ENCODE data around the gene TMEM145. TPM values are rescaled to one million over a fixed set of nuclear protein-coding genes. Genes with fewer than 3 reads are reported as not detected.

TMEM145 gene
- polyA plus RNA-seq, 1 donor from 2014 or later = 30.9 TPM

DNA sequence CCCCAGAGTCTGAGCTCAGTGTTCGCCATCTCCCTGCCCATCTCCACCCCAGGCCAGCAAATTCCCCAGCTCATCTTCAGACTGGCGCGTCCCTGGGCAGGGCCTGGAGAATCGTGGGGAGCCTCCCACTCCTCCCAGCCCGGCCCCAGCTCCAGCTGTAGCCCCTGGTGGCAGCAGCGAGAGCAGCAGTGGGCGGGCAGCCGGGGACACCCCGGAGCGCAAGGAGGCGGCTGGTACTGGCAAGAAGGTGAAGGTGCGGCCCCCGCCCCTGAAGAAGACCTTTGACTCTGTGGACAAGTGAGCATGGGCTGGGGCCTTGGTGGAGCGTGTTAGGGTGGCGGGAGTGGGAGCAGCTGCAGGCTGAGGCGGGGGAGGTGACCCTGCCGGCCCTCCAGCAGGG is 19.6 kb upstream of the TMEM145 start (continued):
- TF ChIP-seq MXI1 (conservative IDR thresholded peaks at IDR 0.05; ENCODE audit: poor library complexity, severe bottlenecking) (no peak), RAD21 (conservative IDR thresholded peaks at IDR 0.05) (no peak)

DNA sequence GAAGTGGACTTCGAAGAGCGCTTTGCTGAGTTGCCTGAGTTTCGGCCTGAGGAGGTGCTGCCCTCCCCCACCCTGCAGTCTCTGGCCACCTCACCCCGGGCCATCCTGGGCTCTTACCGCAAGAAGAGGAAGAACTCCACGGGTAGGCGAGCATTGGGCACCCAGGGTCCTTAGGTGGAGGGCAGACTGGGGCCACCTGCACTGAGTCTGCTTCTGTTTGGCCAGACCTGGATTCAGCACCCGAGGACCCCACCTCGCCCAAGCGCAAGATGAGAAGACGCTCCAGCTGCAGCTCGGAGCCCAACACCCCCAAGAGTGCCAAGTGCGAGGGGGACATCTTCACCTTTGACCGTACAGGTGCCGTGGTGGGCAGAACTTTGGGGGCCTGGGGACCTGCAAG is 19.2 kb upstream of the TMEM145 start:
- Histone ChIP-seq H3K36me3 (ENCODE audit: insufficient read depth, low read length) (peaks cover 6% of the 10 kb centered on the region), H3F3A (ENCODE audit: insufficient read depth, low read length, poor library complexity, severe bottlenecking) (no peaks in the 10 kb centered on the region), H3K4me2 (ENCODE audit: low read length) (no peak overlapping the region), H3K9me2 (ENCODE audit: insufficient read depth, low read length) (no peaks in the 10 kb centered on the region), H3K27ac (ENCODE audit: low read length) (no peak overlapping the region), H3K27me3 (ENCODE audit: insufficient read depth, low read depth, low read length) (no peaks in the 10 kb centered on the region), H3K9ac (ENCODE audit: low read length) (no peak overlapping the region), H3K79me2 (replicated peaks; ENCODE audit: insufficient read depth, low read length) (no peaks in the 10 kb centered on the region), H4K20me1 (ENCODE audit: insufficient read depth) (peaks cover 14% of the 10 kb centered on the region), H3K4me3 (ENCODE audit: low read length) (no peak overlapping the region), H2AFZ (ENCODE audit: low read depth, low read length) (no peak overlapping the region), H3K9me3 (ENCODE audit: low read length) (no peaks in the 10 kb centered on the region)
- TF ChIP-seq EZH2 (IDR thresholded peaks at IDR 0.05; ENCODE audit: borderline replicate concordance, insufficient read depth, low read length, poor library complexity, severe bottlenecking) (no peak), POLR2AphosphoS5 (IDR thresholded peaks at IDR 0.05) (no peak), RAD21 (conservative IDR thresholded peaks at IDR 0.05) (no peak)

GRCh38 chr19:42294471-42295137 is 18.5 kb upstream of the TMEM145 start:
- H3K9me3 ChIP-seq (ENCODE audit: low read length) = no peaks in the 10 kb centered on the region
- H4K20me1 ChIP-seq (ENCODE audit: insufficient read depth) = peaks cover 14% of the 10 kb centered on the region
- TF ChIP-seq MXI1 (conservative IDR thresholded peaks at IDR 0.05; ENCODE audit: poor library complexity, severe bottlenecking) (no peak), RAD21 (conservative IDR thresholded peaks at IDR 0.05) (no peak), SMC3 (conservative IDR thresholded peaks at IDR 0.05; ENCODE audit: poor library complexity) (no peak), TAF1 (IDR thresholded peaks at IDR 0.05; ENCODE audit: low read depth) (no peak), POLR2AphosphoS5 (IDR thresholded peaks at IDR 0.05) (no peak), EP300 (conservative IDR thresholded peaks at IDR 0.05; ENCODE audit: poor library complexity, severe bottlenecking) (no peak), EZH2 (IDR thresholded peaks at IDR 0.05; ENCODE audit: borderline replicate concordance, insufficient read depth, low read length, poor library complexity, severe bottlenecking) (no peak)
- TF ChIP-seq, protein P1, sequence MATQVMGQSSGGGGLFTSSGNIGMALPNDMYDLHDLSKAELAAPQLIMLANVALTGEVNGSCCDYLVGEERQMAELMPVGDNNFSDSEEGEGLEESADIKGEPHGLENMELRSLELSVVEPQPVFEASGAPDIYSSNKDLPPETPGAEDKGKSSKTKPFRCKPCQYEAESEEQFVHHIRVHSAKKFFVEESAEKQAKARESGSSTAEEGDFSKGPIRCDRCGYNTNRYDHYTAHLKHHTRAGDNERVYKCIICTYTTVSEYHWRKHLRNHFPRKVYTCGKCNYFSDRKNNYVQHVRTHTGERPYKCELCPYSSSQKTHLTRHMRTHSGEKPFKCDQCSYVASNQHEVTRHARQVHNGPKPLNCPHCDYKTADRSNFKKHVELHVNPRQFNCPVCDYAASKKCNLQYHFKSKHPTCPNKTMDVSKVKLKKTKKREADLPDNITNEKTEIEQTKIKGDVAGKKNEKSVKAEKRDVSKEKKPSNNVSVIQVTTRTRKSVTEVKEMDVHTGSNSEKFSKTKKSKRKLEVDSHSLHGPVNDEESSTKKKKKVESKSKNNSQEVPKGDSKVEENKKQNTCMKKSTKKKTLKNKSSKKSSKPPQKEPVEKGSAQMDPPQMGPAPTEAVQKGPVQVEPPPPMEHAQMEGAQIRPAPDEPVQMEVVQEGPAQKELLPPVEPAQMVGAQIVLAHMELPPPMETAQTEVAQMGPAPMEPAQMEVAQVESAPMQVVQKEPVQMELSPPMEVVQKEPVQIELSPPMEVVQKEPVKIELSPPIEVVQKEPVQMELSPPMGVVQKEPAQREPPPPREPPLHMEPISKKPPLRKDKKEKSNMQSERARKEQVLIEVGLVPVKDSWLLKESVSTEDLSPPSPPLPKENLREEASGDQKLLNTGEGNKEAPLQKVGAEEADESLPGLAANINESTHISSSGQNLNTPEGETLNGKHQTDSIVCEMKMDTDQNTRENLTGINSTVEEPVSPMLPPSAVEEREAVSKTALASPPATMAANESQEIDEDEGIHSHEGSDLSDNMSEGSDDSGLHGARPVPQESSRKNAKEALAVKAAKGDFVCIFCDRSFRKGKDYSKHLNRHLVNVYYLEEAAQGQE (IDR thresholded peaks at IDR 0.05; ENCODE audit: borderline replicate concordance) = no peak
- TF ChIP-seq, protein P2, sequence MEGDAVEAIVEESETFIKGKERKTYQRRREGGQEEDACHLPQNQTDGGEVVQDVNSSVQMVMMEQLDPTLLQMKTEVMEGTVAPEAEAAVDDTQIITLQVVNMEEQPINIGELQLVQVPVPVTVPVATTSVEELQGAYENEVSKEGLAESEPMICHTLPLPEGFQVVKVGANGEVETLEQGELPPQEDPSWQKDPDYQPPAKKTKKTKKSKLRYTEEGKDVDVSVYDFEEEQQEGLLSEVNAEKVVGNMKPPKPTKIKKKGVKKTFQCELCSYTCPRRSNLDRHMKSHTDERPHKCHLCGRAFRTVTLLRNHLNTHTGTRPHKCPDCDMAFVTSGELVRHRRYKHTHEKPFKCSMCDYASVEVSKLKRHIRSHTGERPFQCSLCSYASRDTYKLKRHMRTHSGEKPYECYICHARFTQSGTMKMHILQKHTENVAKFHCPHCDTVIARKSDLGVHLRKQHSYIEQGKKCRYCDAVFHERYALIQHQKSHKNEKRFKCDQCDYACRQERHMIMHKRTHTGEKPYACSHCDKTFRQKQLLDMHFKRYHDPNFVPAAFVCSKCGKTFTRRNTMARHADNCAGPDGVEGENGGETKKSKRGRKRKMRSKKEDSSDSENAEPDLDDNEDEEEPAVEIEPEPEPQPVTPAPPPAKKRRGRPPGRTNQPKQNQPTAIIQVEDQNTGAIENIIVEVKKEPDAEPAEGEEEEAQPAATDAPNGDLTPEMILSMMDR (IDR thresholded peaks at IDR 0.05; ENCODE audit: poor library complexity, severe bottlenecking) = no peak
- H2AFZ ChIP-seq (ENCODE audit: low read depth, low read length) = no peak overlapping the region
- H3F3A ChIP-seq (ENCODE audit: insufficient read depth, low read length, poor library complexity, severe bottlenecking) = no peaks in the 10 kb centered on the region
- no peak overlapping the region for H3K9ac ChIP-seq (ENCODE audit: low read length)
- no peaks in the 10 kb centered on the region for H3K27me3 ChIP-seq (ENCODE audit: insufficient read depth, low read depth, low read length)
- H3K4me2 ChIP-seq (ENCODE audit: low read length) = no peak overlapping the region
- H3K9me2 ChIP-seq (ENCODE audit: insufficient read depth, low read length) = no peaks in the 10 kb centered on the region
- peaks cover 6% of the 10 kb centered on the region for H3K36me3 ChIP-seq (ENCODE audit: insufficient read depth, low read length)
- H3K4me3 ChIP-seq (ENCODE audit: low read length) = no peak overlapping the region
- H3K79me2 ChIP-seq (replicated peaks; ENCODE audit: insufficient read depth, low read length) = peaks cover under 1% of the 10 kb centered on the region
- H3K27ac ChIP-seq (ENCODE audit: low read length) = no peak overlapping the region
